VCaP (cell line): ENCODE results near the gene HBG1.
"Not testable (repeated sequence)": the region's sequence is repeated elsewhere in the genome, so short reads cannot be mapped to it uniquely, and the experiment has no call there.

Source experiments
- H3K27ac ChIP-seq: fragments of 450-650 bp; 2 replicates; pipeline ENCODE4 v1.5.1; 2017
- CTCF ChIP-seq: fragments of 450-650 bp; conservative IDR thresholded peaks from 2 replicates; pipeline ENCODE4 v1.5.1; 2017; ENCODE audit warnings: mild to moderate bottlenecking, moderate library complexity

The HBG1 gene

GRCh38 chr11:5250543-5251204 lies 1.0 kb upstream of the HBG1 start:
- TF ChIP-seq CTCF = no peak
- no peak overlapping the region for H3K27ac ChIP-seq

GRCh38 chr11:5248498-5248897 lies 1.2 kb downstream of the HBG1 start:
- not testable (repeated sequence) for H3K27ac ChIP-seq

- H3K27ac ChIP-seq = no peak overlapping the region
- TF ChIP-seq CTCF = no peak
Measured at GRCh38 chr11:5247472-5248192, 2.0 kb downstream of the HBG1 start.

DNA sequence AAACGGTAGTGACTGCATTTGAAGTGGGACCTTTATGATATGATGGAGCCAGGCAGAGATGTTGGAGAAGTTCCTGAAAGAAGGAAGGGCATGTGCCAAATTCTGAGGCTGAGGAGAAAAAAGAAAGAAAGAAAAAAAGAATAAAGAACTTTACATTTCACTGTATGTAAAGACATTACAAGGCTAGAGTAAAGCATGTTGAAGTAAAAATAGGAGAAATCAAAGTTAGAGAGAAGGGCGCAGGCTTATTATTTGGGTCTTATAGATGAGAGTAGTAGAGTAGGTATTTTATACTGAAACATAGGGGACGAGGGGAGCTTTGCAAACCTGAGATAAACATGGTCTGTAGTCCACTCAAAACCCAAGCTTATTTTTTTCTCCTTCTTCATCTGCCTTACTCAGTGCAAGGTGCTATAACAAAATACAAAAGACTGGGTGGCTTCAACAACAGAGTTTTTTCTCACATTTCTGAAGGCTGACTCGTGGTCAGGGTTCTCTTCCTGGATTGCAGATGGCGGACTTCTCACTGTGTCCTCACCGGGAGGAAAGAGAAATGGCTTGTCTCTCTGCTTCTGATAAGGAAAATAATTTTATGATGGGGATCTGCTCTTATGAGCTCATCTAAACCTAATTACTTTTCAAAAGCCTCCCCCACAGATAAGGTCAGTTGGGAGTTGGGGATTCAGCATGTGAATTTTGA lies 2.7 kb downstream of the HBG1 start:
- H3K27ac ChIP-seq = no peak overlapping the region
- no peak for TF ChIP-seq CTCF

DNA sequence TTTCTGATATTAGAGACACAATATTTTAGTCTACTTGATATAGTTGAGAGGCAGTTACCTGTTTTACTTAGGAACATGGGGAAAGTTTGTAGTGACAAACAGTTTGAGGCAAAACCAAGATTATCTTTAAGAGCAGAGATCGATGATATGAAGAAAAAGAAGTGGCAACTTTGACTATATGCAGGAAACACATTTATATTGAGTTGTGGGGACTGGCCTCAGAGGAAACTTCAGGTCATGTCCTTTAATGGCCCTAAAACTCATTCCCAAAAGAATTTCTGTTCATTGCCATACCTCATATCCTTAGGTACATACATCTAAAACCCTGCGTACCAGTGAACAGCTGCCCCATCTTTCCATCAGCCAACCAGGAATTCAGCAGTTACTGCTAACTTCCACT lies 4.5 kb downstream of the HBG1 start:
- H3K27ac ChIP-seq = no peak overlapping the region
- no peak for TF ChIP-seq CTCF

DNA sequence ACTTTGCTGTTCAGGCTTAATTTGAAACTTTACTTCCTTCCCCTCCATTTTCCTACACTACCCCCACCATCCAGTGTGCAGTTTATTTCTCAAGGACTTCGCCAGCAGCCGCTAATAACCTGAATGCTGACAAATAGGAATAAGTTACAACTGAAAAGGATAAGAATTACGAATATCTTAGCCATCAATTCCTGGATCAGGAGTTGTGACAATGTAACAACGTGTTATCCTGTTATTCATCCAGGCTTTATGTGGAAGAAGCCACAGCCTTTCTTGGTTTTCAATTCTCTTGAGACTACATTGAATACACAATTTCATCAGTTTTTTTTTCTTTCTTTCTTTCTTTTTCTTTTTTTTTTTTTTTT lies 5.9 kb downstream of the HBG1 start:
- TF ChIP-seq CTCF = no peak
- no peak overlapping the region for H3K27ac ChIP-seq

DNA sequence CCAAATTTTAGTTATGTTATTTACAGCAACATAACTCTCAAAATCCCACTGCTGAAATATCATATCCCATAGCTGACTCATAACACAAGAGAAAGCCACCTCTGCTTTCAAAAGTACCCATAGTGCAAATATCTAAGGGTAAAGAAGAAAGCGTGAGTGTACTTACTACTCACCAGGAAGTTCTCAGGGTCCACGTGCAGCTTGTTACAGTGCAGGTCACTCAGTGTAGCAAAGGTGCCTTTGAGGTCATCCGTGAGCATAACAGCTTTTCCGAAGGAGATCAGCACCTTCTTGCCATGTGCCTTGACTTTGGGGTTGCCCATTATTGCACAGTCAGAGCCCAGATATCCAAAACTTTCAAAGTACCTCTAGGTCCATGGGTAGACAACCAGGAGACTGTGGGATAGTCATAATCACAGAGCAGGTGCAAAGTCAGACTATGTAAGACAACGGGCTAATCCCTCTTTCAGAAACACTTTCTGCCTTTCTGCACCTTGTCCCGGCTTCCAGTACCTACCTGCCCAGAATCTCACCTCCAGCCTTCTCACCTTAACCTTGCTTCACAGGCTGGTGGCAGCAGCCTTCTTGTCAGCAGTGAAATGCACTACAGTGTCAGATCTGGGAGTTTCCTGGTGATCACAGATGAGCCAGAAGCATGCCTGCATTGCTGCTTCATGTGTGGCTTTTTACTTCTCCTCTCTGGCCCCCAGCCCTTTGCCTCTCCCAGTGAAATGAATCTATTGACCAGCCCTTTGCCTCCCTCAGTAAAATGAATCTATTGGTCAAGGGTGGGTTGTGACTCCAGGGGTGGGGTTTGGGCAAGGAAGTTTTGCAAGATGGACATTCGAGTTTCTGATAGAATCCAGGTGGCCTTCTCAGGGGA lies 6.5 kb downstream of the HBG1 start:
- H3K27ac ChIP-seq = no peak overlapping the region
- no peak for TF ChIP-seq CTCF
